ENCODE data around the gene UBE2Z. TPM values are rescaled to one million over a fixed set of nuclear protein-coding genes. Genes with fewer than 3 reads are reported as not detected.

UBE2Z gene
- total RNA-seq, 1 donor from 2014 or later = 102 TPM

- H3K4me1 Mint-ChIP-seq (ENCODE audit: unreplicated experiment) = peaks cover 14% of the 10 kb centered on the region
- no peak for TF ChIP-seq CTCF (IDR thresholded peaks at IDR 0.05)
- no peak overlapping the region for H3K4me3 Mint-ChIP-seq (ENCODE audit: unreplicated experiment)
- no peaks in the 10 kb centered on the region for H3K27me3 Mint-ChIP-seq (ENCODE audit: unreplicated experiment)
- H3K9me3 Mint-ChIP-seq (ENCODE audit: unreplicated experiment) = no peaks in the 10 kb centered on the region
- H3K36me3 Mint-ChIP-seq (ENCODE audit: unreplicated experiment) = no peaks in the 10 kb centered on the region
- H3K27ac Mint-ChIP-seq (ENCODE audit: unreplicated experiment) = no peak overlapping the region
- DNase-seq (ENCODE audit: extremely low spot score, unreplicated experiment) = no peak
Observed at GRCh38 chr17:48960834-48961515, 52.8 kb downstream of the UBE2Z start.

GRCh38 chr17:48961516-48962233, 53.5 kb downstream of the UBE2Z start:
- H3K4me3 Mint-ChIP-seq (ENCODE audit: unreplicated experiment) = no peak overlapping the region
- H3K27ac Mint-ChIP-seq (ENCODE audit: unreplicated experiment) = no peak overlapping the region
- peaks cover 14% of the 10 kb centered on the region for H3K4me1 Mint-ChIP-seq (ENCODE audit: unreplicated experiment)
- no peaks in the 10 kb centered on the region for H3K36me3 Mint-ChIP-seq (ENCODE audit: unreplicated experiment)
- H3K9me3 Mint-ChIP-seq (ENCODE audit: unreplicated experiment) = no peaks in the 10 kb centered on the region
- no peaks in the 10 kb centered on the region for H3K27me3 Mint-ChIP-seq (ENCODE audit: unreplicated experiment)
- TF ChIP-seq CTCF (IDR thresholded peaks at IDR 0.05) = no peak
- no peak for DNase-seq (ENCODE audit: extremely low spot score, unreplicated experiment)

DNA sequence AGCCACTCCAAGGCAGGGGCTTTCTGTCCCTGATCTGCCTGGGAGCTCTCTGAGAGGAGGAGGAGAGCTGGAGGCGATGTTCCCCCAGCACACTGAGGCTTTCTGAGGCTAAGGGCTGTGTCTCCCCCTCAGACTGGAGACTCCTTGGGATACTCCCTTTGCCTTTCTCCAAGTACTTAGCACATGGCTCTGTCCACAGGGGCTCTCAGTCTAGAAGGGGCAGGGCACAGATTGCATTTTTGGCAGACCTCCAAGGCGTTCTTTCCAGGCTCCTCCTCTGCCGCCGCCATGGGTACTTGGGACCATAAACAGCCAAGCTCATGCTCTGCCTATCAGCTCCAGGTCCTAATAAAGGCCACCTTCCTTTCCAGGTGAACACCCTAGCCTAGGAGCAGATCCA, 62.0 kb downstream of the UBE2Z start:
- DNase-seq (ENCODE audit: extremely low spot score, unreplicated experiment) = no peak
- Mint-ChIP-seq H3K27me3 (ENCODE audit: unreplicated experiment) (no peaks in the 10 kb centered on the region), H3K36me3 (ENCODE audit: unreplicated experiment) (no peaks in the 10 kb centered on the region), H3K4me3 (ENCODE audit: unreplicated experiment) (no peak overlapping the region), H3K4me1 (ENCODE audit: unreplicated experiment) (peaks cover 22% of the 10 kb centered on the region), H3K27ac (ENCODE audit: unreplicated experiment) (no peak overlapping the region), H3K9me3 (ENCODE audit: unreplicated experiment) (no peaks in the 10 kb centered on the region)
- TF ChIP-seq CTCF (IDR thresholded peaks at IDR 0.05) = no peak

DNA sequence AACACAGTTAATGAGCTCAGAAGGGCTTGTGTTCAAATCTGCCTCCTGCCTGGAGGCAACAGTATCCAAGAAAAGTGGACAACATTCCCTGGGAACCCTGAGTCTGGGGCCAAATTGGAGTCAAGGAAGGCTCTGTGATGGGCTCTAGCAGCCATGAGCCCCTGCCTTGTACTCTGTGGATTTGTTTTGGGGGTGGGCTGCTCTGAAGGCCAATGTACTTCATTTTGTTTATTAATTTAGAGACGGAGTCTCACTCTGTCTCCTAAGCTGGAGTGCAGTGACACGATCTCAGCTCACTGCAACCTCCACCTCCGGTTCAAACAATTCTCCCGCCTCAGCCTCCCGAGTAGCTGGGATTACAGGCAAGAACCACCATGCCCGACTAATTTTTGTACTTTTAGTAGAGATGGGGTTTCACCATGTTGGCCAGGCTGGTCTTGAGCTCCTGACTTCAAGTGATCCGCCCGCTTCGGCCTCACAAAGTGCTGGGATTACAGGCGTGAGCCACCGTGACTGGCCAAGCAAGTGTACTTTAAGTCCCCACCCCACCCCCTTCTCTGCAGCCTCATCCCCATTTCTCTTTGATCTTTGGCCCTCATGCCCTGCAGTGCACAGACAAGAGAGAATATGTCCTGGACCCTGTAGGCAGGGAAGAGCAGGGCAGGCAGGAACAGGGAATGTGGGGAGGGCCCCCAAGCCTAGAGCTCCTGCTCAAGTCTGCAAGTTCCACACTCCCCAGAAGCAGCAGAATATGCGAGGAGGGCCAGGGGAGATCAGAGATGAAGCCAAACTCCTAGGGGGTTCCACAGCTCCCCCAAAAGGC, 62.9 kb downstream of the UBE2Z start:
- Mint-ChIP-seq H3K4me1 (ENCODE audit: unreplicated experiment) (peaks cover 22% of the 10 kb centered on the region), H3K9me3 (ENCODE audit: unreplicated experiment) (no peaks in the 10 kb centered on the region), H3K27me3 (ENCODE audit: unreplicated experiment) (no peaks in the 10 kb centered on the region), H3K36me3 (ENCODE audit: unreplicated experiment) (no peaks in the 10 kb centered on the region), H3K4me3 (ENCODE audit: unreplicated experiment) (no peak overlapping the region), H3K27ac (ENCODE audit: unreplicated experiment) (peak overlapping the region; percentile 23)
- DNase-seq (ENCODE audit: extremely low spot score, unreplicated experiment) = no peak
- no peak for TF ChIP-seq CTCF (IDR thresholded peaks at IDR 0.05)

DNA sequence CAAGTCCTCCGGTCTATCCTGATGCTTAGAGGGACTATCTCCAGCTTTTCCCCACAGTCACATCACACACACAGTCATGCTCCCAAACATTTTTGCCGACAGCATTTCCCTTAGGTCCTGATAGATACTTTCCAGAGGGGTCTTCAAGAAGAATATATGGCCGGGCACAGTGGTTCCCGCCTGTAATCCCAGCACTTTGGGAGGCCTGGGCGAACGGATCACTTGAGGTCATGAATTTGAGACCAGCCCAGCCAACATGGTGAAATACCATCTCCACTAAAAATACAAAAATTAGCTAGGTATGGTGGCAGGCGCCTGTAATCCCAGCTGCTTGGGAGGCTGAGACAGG, 64.5 kb downstream of the UBE2Z start:
- DNase-seq (ENCODE audit: extremely low spot score, unreplicated experiment) = no peak
- Mint-ChIP-seq H3K27ac (ENCODE audit: unreplicated experiment) (peak overlapping the region; percentile 93), H3K4me3 (ENCODE audit: unreplicated experiment) (peak overlapping the region; percentile 32), H3K9me3 (ENCODE audit: unreplicated experiment) (no peaks in the 10 kb centered on the region), H3K36me3 (ENCODE audit: unreplicated experiment) (no peaks in the 10 kb centered on the region), H3K27me3 (ENCODE audit: unreplicated experiment) (no peaks in the 10 kb centered on the region), H3K4me1 (ENCODE audit: unreplicated experiment) (peaks cover 22% of the 10 kb centered on the region)
- TF ChIP-seq CTCF (IDR thresholded peaks at IDR 0.05) = no peak
